HG03175 (cell line): ENCODE measurements around the gene WDR55.
A peak's percentile ranks its signal among the peaks of the same experiment; 100 is the strongest.
"Not testable (repeated sequence)": the region's sequence is repeated elsewhere in the genome, so short reads cannot be mapped to it uniquely, and the experiment has no call there.

Experiments used
- ATAC-seq: cut with Tn5 transposase; IDR thresholded peaks from one replicate; pipeline ENCODE4 v1.9.1; 2021; ENCODE audit warnings: mild to moderate bottlenecking, moderate library complexity; ENCODE audit not compliant: unreplicated experiment

WDR55 gene

GRCh38 chr5:140664359-140665119, at the start of gene WDR55:
WDR55 (plus strand) TSS chr5:140664904; CDS start chr5:140664913, 9 bp downstream.
- peak; percentile 97 for ATAC-seq

- no peak for ATAC-seq
These were observed 42.4 kb upstream of the WDR55 start for GRCh38 chr5:140622301-140622700.

- not testable (repeated sequence) for ATAC-seq
These were observed 41.6 kb upstream of the WDR55 start for GRCh38 chr5:140623061-140623460.

- not testable (repeated sequence) for ATAC-seq
These were observed 39.8 kb upstream of the WDR55 start for GRCh38 chr5:140624886-140625285.

- ATAC-seq: no peak
These were observed 36.7 kb upstream of the WDR55 start for GRCh38 chr5:140627972-140628371.

GRCh38 chr5:140628711-140629110, 36.0 kb upstream of the WDR55 start:
- ATAC-seq: no peak

GRCh38 chr5:140630292-140631035, 34.2 kb upstream of the WDR55 start:
- ATAC-seq: no peak

GRCh38 chr5:140631036-140631417, 33.7 kb upstream of the WDR55 start:
- no peak for ATAC-seq

- peak; percentile 37 for ATAC-seq
These were observed 32.8 kb upstream of the WDR55 start for GRCh38 chr5:140631831-140632365.

- peak; percentile 61 for ATAC-seq
These were observed 32.2 kb upstream of the WDR55 start for GRCh38 chr5:140632366-140633020.

GRCh38 chr5:140633021-140633471, 31.7 kb upstream of the WDR55 start, which contains the start of gene CD14:
CD14 (minus strand) TSS chr5:140633175; CDS start chr5:140633071, 104 bp downstream.
- peak; percentile 4 for ATAC-seq

GRCh38 chr5:140633501-140633900, 31.2 kb upstream of the WDR55 start:
- ATAC-seq: no peak

GRCh38 chr5:140634103-140634502, 30.6 kb upstream of the WDR55 start:
- no peak for ATAC-seq

GRCh38 chr5:140635291-140636257, 29.1 kb upstream of the WDR55 start:
- no peak for ATAC-seq

- no peak for ATAC-seq
These were observed 27.2 kb upstream of the WDR55 start for GRCh38 chr5:140637371-140638100.

GRCh38 chr5:140638898-140639147, 25.9 kb upstream of the WDR55 start:
- ATAC-seq: not testable (repeated sequence)

- peak; percentile 94 for ATAC-seq
These were observed 25.3 kb upstream of the WDR55 start, which contains the start of gene TMCO6 for GRCh38 chr5:140639148-140639981. TMCO6 (plus strand) TSS chr5:140639451; CDS start chr5:140639528, 77 bp downstream.

GRCh38 chr5:140641716-140642115, 23.0 kb upstream of the WDR55 start:
- no peak for ATAC-seq

- ATAC-seq: no peak
These were observed 22.0 kb upstream of the WDR55 start for GRCh38 chr5:140642718-140643117.
